Stimulated activated CD8-positive, alpha-beta memory T cell treated with anti-CD3 and anti-CD28 coated beads, Interleukin-7, amount 100 ng/mL, for 1 hour (primary cell): ENCODE results near the gene NPS.

ENCODE experiments used
- DNase-seq, 2 donors: peaks; one replicate each; pipeline ENCODE4 v3.0.0-alpha.2; 2020; ENCODE audit warnings: low read depth in 2 of 2

The NPS gene

DNA sequence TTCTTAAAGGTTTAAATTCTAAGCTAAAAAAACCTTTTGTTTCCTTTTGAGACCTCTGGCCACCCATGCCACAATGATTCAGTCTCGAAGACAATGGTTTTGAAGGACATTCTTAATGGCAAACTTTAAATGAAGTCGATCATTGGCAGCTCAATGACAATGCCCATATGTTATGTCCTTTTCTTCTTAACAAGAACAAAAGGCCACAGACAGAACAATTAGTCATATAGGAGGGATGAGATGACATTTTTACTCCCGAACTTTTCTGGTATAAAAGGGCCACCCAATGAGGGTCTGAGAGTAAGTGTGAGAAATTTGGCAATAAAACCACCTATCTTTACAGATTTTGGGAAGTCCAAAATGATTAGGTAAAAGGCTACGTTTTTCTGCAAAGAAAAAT, at the start of gene NPS:
NPS (plus strand) TSS at position 301 of the 400 bp plus-strand sequence; CDS start at position 361, 60 bp downstream.
- no peak for DNase-seq

DNA sequence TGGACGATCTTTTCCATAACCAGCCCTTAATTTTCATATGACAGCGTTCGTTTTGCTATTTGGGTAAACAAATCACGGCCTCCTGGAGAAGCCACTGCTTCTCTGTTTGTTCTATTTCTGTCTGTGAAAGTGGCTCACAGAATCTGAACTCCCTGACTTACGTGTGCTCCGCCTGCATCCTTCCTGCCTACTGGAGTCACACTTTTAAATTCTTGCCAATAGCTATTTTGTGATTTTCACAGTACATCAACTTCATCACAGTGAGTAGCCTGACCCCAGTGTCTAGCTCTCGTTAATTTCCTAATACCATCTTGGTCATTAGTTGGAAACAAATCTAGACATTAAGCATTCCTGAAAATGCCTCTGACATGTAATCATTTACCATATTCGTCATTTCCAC, 49.0 kb upstream of the NPS start:
- DNase-seq = no peak

GRCh38 chr10:127506094-127506493, 43.0 kb upstream of the NPS start:
- no peak for DNase-seq

- DNase-seq = no peak
Measured at GRCh38 chr10:127522298-127522697, 26.8 kb upstream of the NPS start.

DNA sequence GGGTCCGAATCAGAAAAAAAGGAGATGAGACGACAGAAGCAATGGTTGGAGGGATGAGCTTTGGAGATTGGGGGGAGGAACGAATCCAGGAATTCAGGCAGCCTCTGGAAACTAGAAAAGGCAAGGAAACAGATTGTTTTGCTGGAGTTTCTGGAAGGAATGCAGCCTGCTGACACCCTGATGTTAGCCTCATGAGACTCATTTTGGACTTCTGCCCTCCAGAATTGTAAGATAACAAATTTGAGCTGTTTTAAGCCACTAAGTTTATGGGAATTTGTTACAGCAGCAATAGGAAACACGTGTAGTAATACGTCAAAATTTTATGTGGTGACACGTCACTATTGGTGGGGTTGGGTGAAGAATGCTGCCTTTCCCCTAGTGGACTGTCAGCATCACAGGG, 25.6 kb upstream of the NPS start:
- DNase-seq = no peak

GRCh38 chr10:127524229-127524628, 24.9 kb upstream of the NPS start:
- DNase-seq = no peak

- DNase-seq = no peak
Measured at GRCh38 chr10:127524908-127525665, 24.0 kb upstream of the NPS start.

DNA sequence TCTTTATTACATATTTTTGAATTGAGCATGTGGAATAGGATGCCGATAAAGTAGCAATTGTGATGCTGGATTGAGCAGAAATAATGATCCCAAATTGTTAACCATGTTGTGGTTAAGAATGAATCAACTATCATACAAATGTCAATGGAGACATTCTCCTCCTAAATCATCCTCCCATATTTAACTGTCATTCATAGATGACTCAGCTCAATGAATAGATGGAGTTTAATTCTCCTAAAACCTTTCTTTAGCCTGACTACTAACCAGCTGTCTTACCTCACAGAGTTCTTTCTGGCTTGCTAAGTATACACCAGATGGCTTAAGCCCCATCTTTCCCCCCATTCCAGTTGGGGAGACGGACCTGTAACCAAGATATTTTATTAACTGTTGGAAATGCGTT, 23.4 kb upstream of the NPS start:
- DNase-seq = no peak

DNA sequence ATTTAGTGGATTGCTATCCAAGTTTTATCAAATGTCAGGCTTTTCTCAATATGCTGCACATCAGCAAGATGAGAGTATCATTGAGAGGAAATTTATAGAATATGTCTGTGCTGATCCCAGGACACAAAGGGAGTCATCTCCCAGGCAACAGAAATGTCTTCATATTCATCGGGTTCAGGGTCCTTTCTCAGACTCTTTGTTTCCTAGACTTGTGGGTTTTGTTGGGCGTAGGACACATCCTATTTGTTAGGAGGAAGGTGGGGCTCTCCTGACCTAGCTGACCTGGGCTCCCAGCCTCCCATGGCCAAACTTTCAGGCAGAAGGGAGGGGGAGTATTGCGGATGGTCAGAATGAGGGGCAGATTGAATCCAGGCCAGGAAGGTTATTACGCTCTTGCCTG, 22.9 kb upstream of the NPS start:
- DNase-seq = no peak

GRCh38 chr10:127527320-127527719, 21.8 kb upstream of the NPS start:
- no peak for DNase-seq

- no peak for DNase-seq
Measured at GRCh38 chr10:127527891-127528290, 21.2 kb upstream of the NPS start.

GRCh38 chr10:127532193-127532592, 16.9 kb upstream of the NPS start:
- DNase-seq = no peak

GRCh38 chr10:127532659-127533058, 16.4 kb upstream of the NPS start:
- DNase-seq = no peak

DNA sequence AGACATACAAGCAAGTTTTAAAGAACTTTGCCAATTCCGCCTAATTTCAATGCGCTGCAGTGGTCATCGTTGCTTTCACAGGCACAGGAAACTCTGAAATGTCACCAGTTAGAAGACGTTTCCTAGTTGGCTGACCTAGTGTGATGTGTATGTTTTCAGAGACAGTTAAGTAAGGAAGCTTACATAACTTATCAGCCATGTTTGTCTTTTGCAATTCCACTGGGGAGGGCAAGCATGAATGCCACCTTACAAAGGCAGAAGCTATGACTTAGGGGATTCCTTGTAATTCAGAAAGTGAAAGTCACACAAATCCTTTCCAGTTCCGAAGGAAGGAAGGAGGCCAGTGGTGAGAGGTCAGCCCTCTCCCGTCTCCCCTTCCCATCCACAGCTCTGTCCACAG, 15.0 kb upstream of the NPS start:
- DNase-seq = no peak

DNA sequence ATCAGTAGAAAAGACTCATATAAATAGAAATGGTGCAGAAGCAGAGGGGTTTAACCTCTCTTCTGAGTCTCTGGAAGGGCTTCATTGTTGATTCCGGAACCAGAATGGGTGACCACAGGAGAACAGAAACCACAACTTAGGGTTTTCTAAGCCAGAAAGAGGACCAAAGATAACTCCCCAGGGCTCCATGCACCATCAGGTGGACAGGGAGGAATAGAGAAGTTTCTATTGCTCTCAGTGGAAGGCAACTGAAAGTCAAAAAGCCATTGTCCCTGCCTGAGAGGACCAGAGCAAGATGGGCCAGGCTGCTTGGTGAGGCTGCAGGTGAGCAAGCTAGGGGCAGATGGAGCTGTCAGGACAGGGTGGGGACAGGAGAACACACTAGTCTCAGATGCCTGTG, 14.6 kb upstream of the NPS start:
- no peak for DNase-seq

- no peak for DNase-seq
Measured at GRCh38 chr10:127535802-127536515, 13.2 kb upstream of the NPS start.

DNA sequence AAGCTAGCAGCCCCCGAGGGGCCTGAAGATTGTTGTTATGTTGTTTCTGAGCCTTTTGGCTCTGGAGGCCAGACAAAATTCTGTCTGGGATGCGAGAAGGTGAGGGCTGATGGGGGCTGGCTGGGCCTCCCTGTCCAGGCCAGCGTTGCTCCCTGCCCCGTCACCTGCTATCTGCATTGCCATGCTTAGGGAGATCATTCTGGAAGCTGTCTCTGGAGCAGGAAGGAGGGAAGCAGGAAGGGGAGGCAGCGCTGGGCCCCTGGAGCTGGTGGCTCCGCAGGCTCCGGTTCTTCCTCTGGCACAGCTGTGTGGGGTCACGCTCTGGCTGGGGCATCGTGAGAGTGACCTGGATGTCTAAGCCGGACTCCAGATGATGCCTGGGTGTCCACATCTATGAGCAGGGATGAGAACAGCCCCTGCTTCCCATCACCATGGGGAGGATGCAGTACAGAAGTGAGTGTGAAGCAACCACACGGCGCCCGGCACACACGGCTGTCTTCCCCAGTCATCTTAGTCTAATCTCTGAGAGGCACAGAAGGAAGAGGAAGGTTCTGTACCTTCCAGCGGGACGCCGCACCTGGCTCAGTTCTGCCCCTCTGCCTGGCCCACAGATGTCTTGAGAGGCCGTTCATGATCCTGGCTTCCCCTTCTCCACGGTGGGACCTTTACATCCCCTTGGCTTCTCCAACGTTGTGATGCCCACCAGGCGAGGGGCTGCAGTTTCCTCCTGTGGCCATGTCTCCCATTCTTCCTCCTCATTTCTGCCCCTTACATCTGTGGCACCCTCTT, 11.9 kb upstream of the NPS start:
- no peak for DNase-seq

GRCh38 chr10:127537924-127538323, 11.2 kb upstream of the NPS start:
- DNase-seq = no peak

DNA sequence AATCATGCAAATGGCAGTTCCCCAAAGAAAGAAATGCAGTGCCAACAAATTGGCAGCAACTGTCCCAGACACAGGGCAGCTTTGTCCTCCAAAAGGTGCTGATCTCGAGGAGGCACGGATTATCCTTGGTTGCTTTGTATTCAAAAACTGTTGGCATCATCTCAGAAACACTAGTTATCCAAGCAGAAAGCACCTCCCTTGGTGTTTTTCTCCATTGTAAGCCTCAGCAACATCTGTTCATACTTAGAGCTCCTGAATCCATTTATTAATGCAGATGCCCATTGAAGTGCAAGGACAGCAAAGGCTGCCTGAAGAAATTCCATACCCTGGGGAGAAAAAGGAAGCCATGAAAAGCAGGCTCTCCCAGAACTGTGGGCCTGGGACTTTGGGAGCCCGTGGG, 1.1 kb upstream of the NPS start:
- DNase-seq = no peak

- DNase-seq = no peak
Measured at GRCh38 chr10:127550861-127551260, 1.8 kb downstream of the NPS start.

- DNase-seq = no peak
Measured at GRCh38 chr10:127552446-127552845, 3.3 kb downstream of the NPS start.

- DNase-seq = no peak
Measured at GRCh38 chr10:127553417-127553816, 4.3 kb downstream of the NPS start.

GRCh38 chr10:127556916-127557315, 7.8 kb downstream of the NPS start:
- DNase-seq = no peak
